T-cell (primary cell): ENCODE results near the gene CRYBG2. TPM values are rescaled to one million over a fixed set of nuclear protein-coding genes. Genes with fewer than 3 reads are reported as not detected.

Source experiments
- ATAC-seq, 4 experiments: fragments of 200-7000 bp in 3 of 4; fragments of 150-1000 bp in 1 of 4; cut with Tn5 transposase; replicated peaks in 1 of 4; 1 replicate in 3 of 4; 2 replicates in 1 of 4; pipeline ENCODE4 v1.10.0; 2021; ENCODE audit warnings: moderate library complexity in 3 of 4, mild to moderate bottlenecking in 2 of 4, moderate number of reproducible peaks in 1 of 4
- CTCF ChIA-PET, 2 donors: fragments of 300-600 bp; sonication (Branson Sonifier 250); formaldehyde crosslinking; loops; one replicate each; lab custom pipeline; 2022; ENCODE audit warnings: antibody characterized with exemption in 2 of 2; lab: Charles Lee
- POLR2A ChIA-PET, 2 donors: fragments of 300-600 bp; sonication (Branson Sonifier 250); formaldehyde crosslinking; loops; one replicate each; lab custom pipeline; 2022; ENCODE audit warnings: antibody characterized with exemption in 2 of 2; lab: Charles Lee
- DNase-seq, 35 experiments: peaks; one replicate each; pipeline versions ENCODE4 v3.0.0 to v3.0.0-alpha.2; 2013 to 2023
- H3K27ac ChIP-seq: one replicate; pipeline ENCODE4 v1.5.1; 2013; ENCODE audit warnings: low read length
- H3K27me3 ChIP-seq, 2 experiments: replicated peaks in 1 of 2; 1 replicate in 1 of 2; 2 replicates in 1 of 2; pipeline versions ENCODE4 v1.6.1 to v1.7.0; 2013; ENCODE audit warnings: low read length in 1 of 2, mixed read lengths in 1 of 2; ENCODE audit not compliant: control insufficient read depth in 2 of 2, insufficient read depth in 2 of 2; ENCODE audit errors: extremely low read depth in 1 of 2
- H3K36me3 ChIP-seq, 2 donors: 1 replicate in 1 of 2; 2 replicates in 1 of 2; pipeline versions ENCODE4 v1.6.1 to v1.7.0; 2013; ENCODE audit warnings: low read length in 1 of 2; ENCODE audit not compliant: control insufficient read depth in 2 of 2, insufficient read depth in 1 of 2; ENCODE audit errors: extremely low read depth in 1 of 2
- H3K4me1 ChIP-seq, 2 experiments: 1 replicate in 1 of 2; 2 replicates in 1 of 2; pipeline versions ENCODE4 v1.6.1 to v1.7.0; 2013; ENCODE audit warnings: low read length in 2 of 2, mixed read lengths in 1 of 2; ENCODE audit not compliant: insufficient read depth in 2 of 2, control insufficient read depth in 1 of 2; ENCODE audit errors: extremely low read depth in 1 of 2
- H3K4me3 ChIP-seq, 2 donors: 1 replicate in 1 of 2; 2 replicates in 1 of 2; pipeline versions ENCODE4 v1.5.1 to v1.7.0; 2013; ENCODE audit warnings: mild to moderate bottlenecking in 2 of 2, low read length in 1 of 2, moderate library complexity in 1 of 2; ENCODE audit not compliant: control insufficient read depth in 1 of 2; ENCODE audit errors: extremely low read depth in 1 of 2
- H3K9me3 ChIP-seq: 2 replicates; pipeline ENCODE4 v1.7.0; 2013
- H3K27ac Mint-ChIP-seq, 2 donors: one replicate each; pipeline ENCODE4 v1.8.0; 2020 to 2021; ENCODE audit warnings: mild to moderate bottlenecking in 2 of 2, mixed read lengths in 2 of 2
- H3K27me3 Mint-ChIP-seq, 2 donors: one replicate each; pipeline ENCODE4 v1.8.0; 2021 to 2022; ENCODE audit warnings: mixed read lengths in 2 of 2
- H3K36me3 Mint-ChIP-seq: one replicate; pipeline ENCODE4 v1.8.0; 2021; ENCODE audit warnings: mixed read lengths
- H3K4me1 Mint-ChIP-seq, 3 donors: one replicate each; pipeline ENCODE4 v1.8.0; 2020 to 2022; ENCODE audit warnings: mixed read lengths in 3 of 3, mild to moderate bottlenecking in 1 of 3
- H3K4me3 Mint-ChIP-seq, 3 donors: one replicate each; pipeline ENCODE4 v1.8.0; 2020 to 2022; ENCODE audit warnings: mild to moderate bottlenecking in 3 of 3, mixed read lengths in 3 of 3, moderate library complexity in 3 of 3
- H3K9me3 Mint-ChIP-seq, 3 donors: one replicate each; pipeline ENCODE4 v1.8.0; 2020 to 2022; ENCODE audit warnings: mixed read lengths in 3 of 3
- WGBS: methylation state at CpG from one replicate; pipeline ENCODE4 v1.1.5; 2013; ENCODE audit warnings: missing lambda C conversion rate; ENCODE audit not compliant: insufficient coverage; 5-methylcytosine and 5-hydroxymethylcytosine counted together
- total RNA-seq, 35 experiments: library from RNA in 6 of 35; stranded (reverse) in 6 of 35; fragments of 120-200 nt in 1 of 35; gene quantifications; one replicate each; pipeline versions ENCODE4 v1.2.1 to v1.2.4 and lab custom pipeline; 2013 to 2026

The CRYBG2 gene
- total RNA-seq, 5 donors from 2014 or later (not counting 1 experiment from before 2014, with no cell fraction given), result 3.0 to 7.3 (median 5.1) TPM

DNA sequence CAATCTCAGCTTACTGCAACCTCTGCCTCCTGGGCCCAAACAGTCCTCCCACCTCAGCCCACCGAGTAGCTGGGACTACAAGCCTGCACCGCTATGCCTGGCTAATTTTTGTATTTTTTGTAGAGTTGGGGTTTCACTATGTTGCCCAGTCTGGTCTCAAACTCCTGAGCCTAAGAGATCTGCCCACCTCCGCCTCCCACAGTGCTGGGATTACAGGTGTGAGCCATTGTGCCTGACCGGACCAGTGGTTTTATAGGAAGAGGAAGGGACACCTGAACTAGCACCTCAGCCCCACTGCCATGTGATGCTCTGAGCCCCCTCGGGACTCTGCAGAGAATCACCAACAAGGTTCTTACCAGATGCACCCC lies 4.1 kb downstream of the CRYBG2 start:
- Histone ChIP-seq H3K4me3 (no peak overlapping the region), H3K9me3 (no peaks in the 10 kb centered on the region), H3K36me3 (no peaks in the 10 kb centered on the region), H3K27ac (no peak overlapping the region), H3K27me3 (peaks cover 0 to 11% of the 10 kb centered on the region in 2 experiments), H3K4me1 (no peaks in the 10 kb centered on the region)
- Mint-ChIP-seq H3K4me3 (no peak overlapping the region), H3K27me3 (no peaks in the 10 kb centered on the region), H3K4me1 (no peaks in the 10 kb centered on the region), H3K9me3 (no peaks in the 10 kb centered on the region), H3K36me3 (no peaks in the 10 kb centered on the region), H3K27ac (no peak overlapping the region)
- ATAC-seq (no peak), DNase-seq (no peak)
- ChIA-PET POLR2A (no interaction called here), CTCF (no interaction called here)
- WGBS, result no CpG with 5 or more reads among the region's 5 CpGs

DNA sequence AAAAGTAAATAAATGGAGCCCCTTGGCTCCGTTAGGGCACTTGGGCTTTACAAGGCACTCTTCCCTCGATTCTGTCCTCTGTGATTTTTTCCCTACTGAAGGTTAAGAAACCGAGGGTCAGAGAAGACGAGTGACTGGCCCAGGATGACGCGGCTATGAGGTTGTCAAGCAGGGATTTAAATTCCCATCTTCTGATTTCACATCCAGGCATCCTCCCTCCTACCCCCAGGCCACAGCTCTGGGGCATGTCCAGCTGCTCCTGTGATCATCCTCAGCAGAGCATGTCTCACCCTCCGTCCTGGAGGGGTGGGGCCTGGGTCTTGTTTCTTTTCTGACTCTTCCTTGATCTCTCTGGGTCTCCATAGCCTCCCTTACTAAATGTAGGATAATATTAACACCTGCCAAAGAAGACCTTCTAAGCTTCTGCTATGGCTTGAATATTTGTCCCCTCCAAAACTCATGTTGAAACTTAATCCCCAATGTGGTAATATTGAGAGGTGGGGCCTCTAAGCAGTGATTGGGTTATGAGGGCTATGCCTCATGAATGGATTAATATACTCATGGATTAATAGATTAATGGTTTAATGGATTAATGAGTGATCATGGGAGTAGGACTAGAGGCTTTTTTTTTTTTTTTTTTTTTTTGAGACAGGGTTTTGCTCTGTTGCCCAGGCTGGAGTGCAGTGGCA lies 4.6 kb downstream of the CRYBG2 start:
- Histone ChIP-seq H3K4me1 (no peaks in the 10 kb centered on the region), H3K9me3 (no peaks in the 10 kb centered on the region), H3K36me3 (no peaks in the 10 kb centered on the region), H3K27ac (no peak overlapping the region), H3K4me3 (no peak overlapping the region), H3K27me3 (peaks cover 0 to 13% of the 10 kb centered on the region in 2 experiments)
- DNase-seq, result no peak
- Mint-ChIP-seq H3K9me3 (no peaks in the 10 kb centered on the region), H3K36me3 (no peaks in the 10 kb centered on the region), H3K4me1 (no peaks in the 10 kb centered on the region), H3K4me3 (no peak overlapping the region), H3K27ac (no peak overlapping the region), H3K27me3 (no peaks in the 10 kb centered on the region)
- ChIA-PET POLR2A (interaction anchor here in 1 of 2 donors (0.6 kb wide), 1 partner anchor 294 kb away, joined by 4 read pairs; no protein-coding TSS in a partner anchor), CTCF (no interaction called here)
- WGBS, result 93% methylated on average over 6 of the region's 7 CpGs
- ATAC-seq, result no peak

DNA sequence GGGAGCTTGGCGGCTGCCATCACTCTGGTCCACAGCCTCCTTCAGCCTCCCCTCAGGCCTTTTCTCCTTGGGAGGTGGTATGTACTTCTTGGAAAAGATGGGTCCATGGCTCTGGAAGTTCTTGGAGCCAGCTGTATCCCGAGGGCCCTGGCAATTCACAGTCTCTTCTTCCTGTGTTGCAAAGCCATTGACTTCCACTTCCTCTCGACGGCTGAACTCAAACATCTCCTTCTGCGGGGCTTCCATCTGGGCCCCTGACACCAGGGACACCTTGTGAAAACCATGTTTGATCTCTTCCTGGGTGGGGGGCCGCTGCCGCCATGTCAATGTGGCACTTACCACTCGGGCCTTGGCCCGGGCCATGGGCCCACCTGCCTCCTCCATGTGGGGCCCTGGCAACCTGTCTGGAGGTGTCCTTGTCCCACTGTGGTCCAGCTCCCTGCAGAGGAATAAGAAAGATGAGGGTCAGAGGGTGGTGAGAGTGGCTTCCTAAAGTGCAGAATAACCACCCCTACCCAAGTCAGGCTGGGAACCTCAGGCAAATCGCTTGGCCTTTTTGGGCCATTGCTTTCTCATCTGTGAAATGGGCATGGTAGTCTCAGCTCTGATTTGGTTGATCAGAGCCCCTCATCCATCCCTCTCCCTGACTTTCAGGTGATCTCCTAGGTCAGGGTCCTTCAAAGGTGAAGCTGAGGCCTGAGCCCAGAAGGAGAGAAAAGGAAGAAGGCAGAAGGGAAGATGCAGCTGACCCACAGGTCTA lies 7.5 kb downstream of the CRYBG2 start:
- POLR2A ChIA-PET, result no interaction called here

DNA sequence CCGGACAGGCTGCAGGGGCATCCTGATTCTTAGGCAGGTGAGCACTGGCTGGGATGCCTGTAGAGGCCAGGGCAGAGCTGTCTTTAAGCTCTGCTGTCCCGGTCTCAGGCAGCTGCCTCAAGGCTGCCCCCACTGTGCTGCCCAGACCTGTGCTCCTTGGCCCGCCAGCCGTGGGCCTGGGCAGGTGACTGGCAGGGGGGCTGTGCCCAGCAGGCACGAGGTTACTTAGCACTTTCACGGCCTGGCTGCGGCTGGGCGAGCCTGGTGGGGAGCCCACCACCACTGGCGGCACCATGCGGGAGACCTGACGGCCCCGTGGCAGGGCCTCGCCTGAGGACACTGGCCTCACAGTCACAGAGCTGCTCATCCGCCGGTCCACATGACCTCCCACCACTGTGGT lies 8.2 kb downstream of the CRYBG2 start:
- Mint-ChIP-seq H3K27ac (no peak overlapping the region), H3K4me1 (no peaks in the 10 kb centered on the region), H3K27me3 (no peaks in the 10 kb centered on the region), H3K9me3 (no peaks in the 10 kb centered on the region), H3K4me3 (no peak overlapping the region), H3K36me3 (no peaks in the 10 kb centered on the region)
- no peaks in the 10 kb centered on the region for H3K4me1 ChIP-seq
- WGBS, result 87% methylated on average over 15 of the region's 15 CpGs
- H3K27me3 ChIP-seq, result peaks cover 0 to 13% of the 10 kb centered on the region in 2 experiments
- ChIA-PET CTCF (interaction anchor here in 1 of 2 donors (0.6 kb wide), 1 partner anchor 27 kb away, joined by 3 read pairs; no protein-coding TSS in a partner anchor), POLR2A (no interaction called here)
- H3K36me3 ChIP-seq, result no peaks in the 10 kb centered on the region
- H3K9me3 ChIP-seq, result no peaks in the 10 kb centered on the region
- DNase-seq (no peak), ATAC-seq (no peak)
- no peak overlapping the region for H3K4me3 ChIP-seq
- H3K27ac ChIP-seq, result no peak overlapping the region

More for the DNA sequence above, 7.5 kb downstream of the CRYBG2 start:
- Mint-ChIP-seq H3K27me3 (no peaks in the 10 kb centered on the region), H3K4me1 (no peaks in the 10 kb centered on the region), H3K36me3 (no peaks in the 10 kb centered on the region), H3K9me3 (no peaks in the 10 kb centered on the region), H3K27ac (no peak overlapping the region), H3K4me3 (no peak overlapping the region)
- DNase-seq, result no peak
- 78% methylated on average over 3 of the region's 10 CpGs for WGBS
- ATAC-seq, result no peak
- Histone ChIP-seq H3K27me3 (peaks cover 0 to 19% of the 10 kb centered on the region in 2 experiments), H3K36me3 (no peaks in the 10 kb centered on the region), H3K27ac (no peak overlapping the region), H3K4me3 (no peak overlapping the region), H3K9me3 (no peaks in the 10 kb centered on the region), H3K4me1 (no peaks in the 10 kb centered on the region)
- CTCF ChIA-PET, result interaction anchor here (0.5 to 1.1 kb wide), 4 partner anchors 28 to 174 kb away, joined by 3 read pairs; no protein-coding TSS in a partner anchor

- CTCF ChIA-PET, result no interaction called here
- Histone ChIP-seq H3K36me3 (no peaks in the 10 kb centered on the region), H3K27ac (no peak overlapping the region), H3K27me3 (peaks cover 0 to 11% of the 10 kb centered on the region in 2 experiments), H3K9me3 (no peaks in the 10 kb centered on the region), H3K4me3 (no peak overlapping the region), H3K4me1 (no peaks in the 10 kb centered on the region)
- Mint-ChIP-seq H3K27ac (no peak overlapping the region), H3K9me3 (no peaks in the 10 kb centered on the region), H3K4me1 (no peaks in the 10 kb centered on the region), H3K4me3 (no peak overlapping the region), H3K27me3 (no peaks in the 10 kb centered on the region), H3K36me3 (no peaks in the 10 kb centered on the region)
- no peak for ATAC-seq
- no peak for DNase-seq
- 89% methylated on average over 13 of the region's 15 CpGs for WGBS
- POLR2A ChIA-PET, result no interaction called here
Measured at GRCh38 chr1:26344147-26344920, 9.6 kb downstream of the CRYBG2 start.

GRCh38 chr1:26340047-26340481 lies 13.9 kb downstream of the CRYBG2 start:
- DNase-seq, result no peak
- Histone ChIP-seq H3K36me3 (no peaks in the 10 kb centered on the region), H3K27me3 (peaks cover 0 to 8% of the 10 kb centered on the region in 2 experiments), H3K27ac (no peak overlapping the region), H3K4me3 (no peak overlapping the region), H3K9me3 (no peaks in the 10 kb centered on the region), H3K4me1 (peaks cover 0 to 14% of the 10 kb centered on the region in 2 experiments)
- Mint-ChIP-seq H3K4me3 (no peak overlapping the region), H3K4me1 (peaks cover 9 to 11% (median 11%) of the 10 kb centered on the region in 3 donors), H3K36me3 (no peaks in the 10 kb centered on the region), H3K9me3 (no peaks in the 10 kb centered on the region), H3K27ac (no peak overlapping the region), H3K27me3 (no peaks in the 10 kb centered on the region)
- WGBS, result 79% methylated on average over 3 of the region's 4 CpGs
- CTCF ChIA-PET, result no interaction called here
- no peak for ATAC-seq
- POLR2A ChIA-PET, result no interaction called here
